HG02970 (cell line): ENCODE measurements around the gene ZW10.
"Not testable (repeated sequence)": the region's sequence is repeated elsewhere in the genome, so short reads cannot be mapped to it uniquely, and the experiment has no call there.

Source experiments
- ATAC-seq: cut with Tn5 transposase; IDR thresholded peaks from one replicate; pipeline ENCODE4 v1.9.1; 2021; ENCODE audit warnings: mild to moderate bottlenecking, moderate library complexity, moderate number of reproducible peaks; ENCODE audit not compliant: unreplicated experiment, low FRiP score

ZW10 gene, protein sequence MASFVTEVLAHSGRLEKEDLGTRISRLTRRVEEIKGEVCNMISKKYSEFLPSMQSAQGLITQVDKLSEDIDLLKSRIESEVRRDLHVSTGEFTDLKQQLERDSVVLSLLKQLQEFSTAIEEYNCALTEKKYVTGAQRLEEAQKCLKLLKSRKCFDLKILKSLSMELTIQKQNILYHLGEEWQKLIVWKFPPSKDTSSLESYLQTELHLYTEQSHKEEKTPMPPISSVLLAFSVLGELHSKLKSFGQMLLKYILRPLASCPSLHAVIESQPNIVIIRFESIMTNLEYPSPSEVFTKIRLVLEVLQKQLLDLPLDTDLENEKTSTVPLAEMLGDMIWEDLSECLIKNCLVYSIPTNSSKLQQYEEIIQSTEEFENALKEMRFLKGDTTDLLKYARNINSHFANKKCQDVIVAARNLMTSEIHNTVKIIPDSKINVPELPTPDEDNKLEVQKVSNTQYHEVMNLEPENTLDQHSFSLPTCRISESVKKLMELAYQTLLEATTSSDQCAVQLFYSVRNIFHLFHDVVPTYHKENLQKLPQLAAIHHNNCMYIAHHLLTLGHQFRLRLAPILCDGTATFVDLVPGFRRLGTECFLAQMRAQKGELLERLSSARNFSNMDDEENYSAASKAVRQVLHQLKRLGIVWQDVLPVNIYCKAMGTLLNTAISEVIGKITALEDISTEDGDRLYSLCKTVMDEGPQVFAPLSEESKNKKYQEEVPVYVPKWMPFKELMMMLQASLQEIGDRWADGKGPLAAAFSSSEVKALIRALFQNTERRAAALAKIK

GRCh38 chr11:113773416-113774173 lies at the start of gene ZW10:
Gene ZW10, minus strand, starts transcription at chr11:113773692. Its CDS starts 26 bp downstream, at chr11:113773666.
- peak; percentile 98 for ATAC-seq

GRCh38 chr11:113818426-113818825 lies 44.9 kb upstream of the ZW10 start:
- no peak for ATAC-seq

DNA sequence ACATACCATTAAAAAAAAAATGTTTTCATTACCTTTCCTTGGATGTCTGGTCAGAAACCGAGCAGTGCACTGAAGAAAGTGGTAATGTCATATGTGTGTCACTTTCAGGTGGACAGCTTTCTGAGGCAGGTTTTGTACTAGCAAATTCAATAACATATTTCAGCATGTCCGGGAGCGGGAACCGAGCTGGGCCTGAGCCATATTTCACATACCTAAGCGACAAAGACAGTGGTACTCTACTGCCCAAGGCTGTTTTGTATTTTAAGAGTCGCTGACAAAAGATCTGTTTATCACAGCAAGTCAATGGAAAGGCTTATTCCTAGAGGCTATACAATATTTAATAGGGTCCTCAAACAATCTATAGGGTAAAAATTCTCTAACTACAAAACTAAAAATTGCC lies 44.1 kb upstream of the ZW10 start:
- no peak for ATAC-seq

DNA sequence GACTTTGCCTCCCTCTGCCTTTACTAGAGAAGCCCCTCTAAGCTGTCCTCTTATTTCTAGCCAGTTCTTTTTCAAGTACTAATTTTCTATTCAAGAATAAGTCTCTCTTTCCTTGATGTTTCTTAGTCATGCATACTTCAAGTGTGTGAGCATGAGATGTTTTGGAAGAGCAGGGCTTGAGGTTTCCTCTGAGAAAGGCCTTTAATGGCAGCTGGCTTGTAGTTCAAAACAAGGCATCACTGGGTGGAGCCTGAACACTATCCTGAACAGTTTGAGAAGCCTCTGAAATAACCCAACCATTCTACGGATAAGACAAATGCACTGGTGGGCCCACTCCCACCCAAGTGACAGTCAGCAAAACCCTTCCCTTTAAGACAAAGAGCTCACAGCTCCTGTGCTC lies 43.7 kb upstream of the ZW10 start:
- ATAC-seq = no peak

DNA sequence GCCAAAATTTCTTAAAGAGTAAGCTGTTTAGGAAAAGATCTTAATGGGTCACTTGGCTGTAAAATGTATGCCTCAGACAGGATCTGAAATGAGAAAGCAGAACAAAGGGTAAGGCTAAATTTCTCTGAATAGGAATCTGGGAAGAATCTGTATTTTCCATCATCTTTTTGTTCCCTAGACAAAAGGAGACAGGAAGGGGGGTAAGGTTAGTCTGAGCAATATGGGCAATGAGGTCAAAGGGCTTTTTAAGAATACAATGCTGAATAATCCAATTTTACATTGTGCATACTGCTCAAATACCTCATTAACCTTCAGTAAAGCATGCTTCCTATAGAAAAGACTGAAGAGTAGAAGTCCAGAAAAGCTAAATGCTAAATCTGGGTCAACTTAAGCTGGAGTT lies 40.7 kb upstream of the ZW10 start:
- no peak for ATAC-seq

- no peak for ATAC-seq
These were observed 35.4 kb upstream of the ZW10 start for GRCh38 chr11:113808931-113809330.

DNA sequence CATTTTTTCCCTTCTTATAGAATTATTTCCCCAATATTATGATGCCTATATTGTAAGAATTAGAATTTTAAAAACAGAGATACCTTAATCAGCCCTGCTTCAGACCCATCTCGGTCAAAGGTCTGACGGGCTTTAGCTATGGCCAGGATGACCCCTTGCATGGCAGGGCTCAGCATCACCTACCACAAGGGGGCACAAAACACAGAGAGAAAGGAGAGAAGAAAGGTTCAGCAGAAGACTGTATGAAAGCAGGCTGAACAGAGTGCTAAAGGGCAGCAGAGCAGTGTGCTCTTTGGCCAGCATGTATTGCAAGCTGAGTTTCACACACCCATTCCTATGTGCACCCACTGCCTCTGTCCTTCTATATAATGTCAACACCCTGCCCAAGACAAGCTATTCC lies 32.9 kb upstream of the ZW10 start:
- no peak for ATAC-seq

DNA sequence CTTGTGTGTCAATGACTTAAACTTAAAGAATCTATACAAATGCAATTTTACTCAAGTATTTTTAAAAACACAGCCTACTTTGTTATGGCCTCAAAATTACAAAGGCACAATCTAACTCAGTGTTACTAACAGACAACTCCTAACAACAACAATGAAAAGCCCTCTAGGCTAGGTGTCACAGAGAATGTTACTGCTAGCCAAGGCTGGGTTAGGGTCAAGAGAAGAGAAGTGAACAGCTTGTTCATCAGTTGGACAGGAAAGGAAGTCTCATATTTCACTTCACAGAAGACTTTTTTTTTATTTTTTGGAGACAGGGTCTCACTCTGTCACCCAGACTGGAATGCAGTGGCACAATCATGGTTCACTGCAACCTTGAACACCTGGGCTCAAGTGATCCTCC lies 32.1 kb upstream of the ZW10 start:
- no peak for ATAC-seq

DNA sequence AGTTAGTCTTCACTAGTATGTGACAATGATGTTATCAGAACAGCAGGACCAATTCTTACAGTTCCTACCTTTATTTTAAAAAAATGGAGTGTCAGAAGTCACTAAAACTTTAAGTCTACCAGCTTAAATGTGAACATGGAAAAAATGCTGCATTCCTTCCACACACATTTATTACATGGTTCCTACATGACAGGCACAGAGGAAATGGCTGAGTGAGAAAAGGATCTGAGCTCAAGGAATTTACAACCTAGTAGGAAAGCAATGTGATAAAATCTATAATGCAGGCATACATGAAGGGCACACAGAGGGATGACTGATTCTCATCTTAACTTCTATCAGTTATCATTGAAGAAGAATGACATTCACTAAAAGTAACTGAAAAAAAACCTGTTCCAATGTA lies 29.1 kb upstream of the ZW10 start:
- no peak for ATAC-seq

DNA sequence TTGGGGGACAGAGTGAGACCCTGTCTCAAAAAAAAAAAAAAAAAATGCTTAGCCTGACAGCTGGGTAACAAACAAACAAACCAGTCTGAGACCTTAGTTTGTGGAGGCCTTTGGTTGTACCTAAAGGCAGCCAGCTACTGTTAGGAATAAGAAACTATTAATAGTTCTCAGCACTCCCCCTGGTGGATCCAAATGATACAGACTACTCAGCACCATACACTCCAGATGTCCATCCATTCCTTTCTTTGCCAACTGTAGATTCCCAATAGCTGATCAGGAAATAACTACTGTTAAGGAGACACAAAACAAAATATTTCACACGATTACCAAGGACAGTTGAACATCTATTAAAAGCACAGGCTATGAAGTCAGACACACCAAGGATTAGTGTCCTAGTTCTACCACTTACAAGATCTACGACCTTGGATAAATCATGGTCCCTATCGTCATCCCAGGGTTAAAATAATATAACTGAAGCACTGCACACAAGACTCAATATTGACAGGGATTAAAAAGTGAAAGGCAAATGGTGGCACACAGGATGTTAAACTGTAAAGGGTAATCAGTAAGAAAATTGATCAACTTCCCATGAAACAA lies 23.3 kb upstream of the ZW10 start:
- no peak for ATAC-seq

DNA sequence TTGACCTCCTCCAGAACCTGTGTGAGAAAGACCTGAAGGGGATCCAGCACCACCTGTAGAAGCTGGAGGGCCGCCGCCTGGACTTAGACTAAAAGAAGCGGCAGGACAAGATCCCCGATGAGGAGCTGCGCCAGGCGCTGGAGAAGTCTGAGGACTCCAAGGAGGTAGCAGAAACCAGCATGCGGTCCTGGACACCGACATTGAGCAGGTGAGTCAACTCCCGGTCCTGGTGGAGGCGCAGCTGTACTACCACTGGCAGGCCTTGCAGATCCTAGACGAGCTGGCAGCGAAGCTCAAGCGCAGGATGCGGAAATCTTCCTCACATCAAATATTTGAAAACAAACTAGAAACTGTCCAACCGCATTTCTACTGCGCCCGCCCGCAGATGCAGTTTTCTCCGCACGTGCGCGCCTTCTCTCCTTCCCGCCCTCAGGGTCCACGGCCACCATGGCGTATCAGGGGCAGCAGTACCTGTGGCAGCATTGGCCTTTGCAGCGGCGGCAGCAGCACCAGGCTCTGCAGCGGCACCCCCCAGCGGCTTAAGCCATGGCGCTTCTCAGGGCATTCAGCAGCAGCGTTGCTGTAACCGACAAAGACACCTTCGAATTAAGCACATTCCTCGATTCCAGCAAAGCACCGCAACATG lies 16.3 kb upstream of the ZW10 start:
- no peak for ATAC-seq

DNA sequence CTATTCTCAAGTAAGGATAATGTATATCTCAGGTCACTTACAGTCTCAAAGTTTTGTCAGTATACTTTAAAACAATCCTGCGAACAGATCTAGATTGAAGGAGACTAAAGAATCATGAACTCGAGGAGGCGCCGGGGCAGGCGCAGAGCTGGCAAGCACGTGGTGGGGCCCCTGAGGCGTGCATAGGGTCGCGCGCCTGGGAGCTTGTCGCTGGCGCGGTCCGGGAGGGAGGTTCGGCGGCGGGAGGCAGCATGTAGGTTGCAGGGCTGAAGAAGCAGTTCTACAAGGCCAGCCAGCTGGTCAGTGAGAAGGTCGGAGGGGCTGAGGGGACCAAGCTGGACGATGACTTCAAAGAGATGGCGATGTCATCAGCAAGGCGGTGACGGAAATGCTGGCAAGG lies 15.5 kb upstream of the ZW10 start:
- not testable (repeated sequence) for ATAC-seq

GRCh38 chr11:113782134-113782533 lies 8.6 kb upstream of the ZW10 start:
- no peak for ATAC-seq

DNA sequence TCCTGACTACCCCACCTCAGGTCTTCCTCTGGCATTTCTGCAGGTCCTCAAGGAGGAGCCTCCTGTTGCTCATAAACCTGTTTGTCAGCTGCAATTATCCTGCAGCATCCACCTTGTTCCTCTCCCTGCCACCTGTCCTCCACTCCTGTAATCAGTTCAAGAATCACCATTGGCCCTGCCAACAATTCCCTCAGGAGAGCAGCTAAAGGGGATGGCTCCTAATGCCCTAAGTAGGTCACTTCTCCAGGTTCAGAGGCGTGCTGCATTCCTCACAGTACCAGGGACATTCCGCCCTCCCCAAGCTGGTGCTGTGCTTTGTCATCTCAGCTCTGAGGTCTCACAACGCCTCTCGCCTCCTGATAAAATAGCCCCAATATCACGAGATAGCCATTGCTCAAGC lies 8.2 kb upstream of the ZW10 start:
- ATAC-seq = no peak

DNA sequence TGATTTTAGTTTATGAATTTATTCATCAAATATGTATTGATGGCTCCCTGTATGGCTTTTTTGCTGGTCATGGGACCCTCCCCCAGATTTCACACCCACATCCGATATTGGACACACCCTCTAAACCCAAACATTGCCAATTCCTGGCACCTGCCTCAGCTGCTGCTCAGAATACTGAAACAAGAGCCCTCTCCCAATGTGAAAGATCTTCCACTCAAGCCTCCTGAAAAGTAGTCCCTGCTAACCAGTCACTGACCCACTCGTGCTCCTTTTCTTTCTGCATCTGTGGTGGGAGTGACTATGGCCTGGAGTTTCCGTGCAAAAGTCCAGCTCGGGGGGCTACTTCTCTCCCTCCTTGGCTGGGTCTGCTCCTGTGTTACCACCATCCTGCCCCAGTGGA lies 6.0 kb upstream of the ZW10 start, which contains the start of gene CLDN25:
Gene CLDN25 (plus strand): TSS at position 301 of the 400 bp plus-strand sequence. CDS start 0 bp downstream, at position 301.
- ATAC-seq = no peak

- ATAC-seq = no peak
These were observed 4.8 kb upstream of the ZW10 start for GRCh38 chr11:113778111-113778910.

- no peak for ATAC-seq
These were observed 647 bp upstream of the ZW10 start for GRCh38 chr11:113774174-113774503.

GRCh38 chr11:113773092-113773415 lies 438 bp downstream of the ZW10 start:
- no peak for ATAC-seq

GRCh38 chr11:113771964-113772363 lies 1.5 kb downstream of the ZW10 start:
- no peak for ATAC-seq
